ENCODE data around the gene ZCCHC2. TPM values are rescaled to one million over a fixed set of nuclear protein-coding genes. Genes with fewer than 3 reads are reported as not detected.

The ZCCHC2 gene
- total and polyA plus RNA-seq, 2 of the 4 experiments (the other 2 are of a cell fraction), result 3.2 to 3.6 TPM

DNA sequence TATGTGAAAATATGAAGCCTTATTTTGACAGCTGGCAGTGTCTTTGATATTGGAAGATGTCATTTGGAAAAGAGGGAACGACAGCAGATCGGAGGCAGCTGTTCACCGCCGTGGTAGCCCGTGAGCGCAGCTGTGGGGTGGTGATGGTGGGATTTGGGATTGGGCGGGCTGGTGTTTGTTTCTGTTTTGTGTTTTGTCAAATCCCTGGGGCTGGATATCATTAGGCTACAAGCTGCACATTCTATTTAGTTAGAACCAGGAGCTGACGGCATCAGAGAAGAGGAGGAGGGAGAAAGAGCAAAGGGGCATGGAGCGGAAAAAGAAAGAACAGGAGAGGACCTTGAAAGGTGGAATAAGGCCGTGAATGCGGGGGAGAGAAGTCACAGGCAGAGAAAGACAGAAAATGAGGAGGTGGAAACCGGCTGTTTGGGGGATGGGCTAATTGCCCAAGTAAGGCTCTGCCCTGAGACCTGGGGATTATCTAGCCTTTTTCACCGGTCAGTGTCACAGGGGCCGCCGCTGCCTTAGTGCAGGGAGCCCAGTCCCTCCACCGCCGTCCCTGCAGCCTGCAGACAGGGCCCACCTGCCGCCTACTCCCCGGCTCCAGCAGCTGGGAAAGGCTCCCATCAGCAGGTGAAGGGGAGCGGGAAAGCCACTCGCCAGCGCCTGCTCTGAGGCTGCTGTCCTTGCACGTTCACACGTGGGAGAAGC, 88.0 kb downstream of the ZCCHC2 start:
- Histone ChIP-seq H3K4me3 (ENCODE audit: insufficient read depth, low read depth, low read length) (no peak overlapping the region), H2BK20ac (ENCODE audit: low read depth, low read length) (no peak overlapping the region), H4K20me1 (ENCODE audit: insufficient read depth, low read length) (no peaks in the 10 kb centered on the region), H3K9ac (ENCODE audit: low read depth, low read length) (no peak overlapping the region), H2AK9ac (replicated peaks; ENCODE audit: low read depth, low read length, poor library complexity) (no peak overlapping the region), H2BK15ac (ENCODE audit: low read depth, low read length) (no peak overlapping the region), H3K27me3 (ENCODE audit: control insufficient read depth, insufficient read depth, low read length) (peaks cover 46% of the 10 kb centered on the region), H2AFZ (replicated peaks; ENCODE audit: low read length, poor library complexity) (peak overlapping the region; percentile 37), H3K36me3 (ENCODE audit: control insufficient read depth, insufficient read depth, low read length) (no peaks in the 10 kb centered on the region), H3K14ac (replicated peaks; ENCODE audit: low read depth, low read length) (no peak overlapping the region), H4K8ac (ENCODE audit: low read depth in 2 of 2, low read length in 2 of 2) (no peak overlapping the region), H3K4me2 (ENCODE audit: low read depth, low read length) (peak overlapping the region; percentile 25; the same call in 1 of the 2 replicates), H3K27ac (ENCODE audit: insufficient read depth, low read length) (no peak overlapping the region), H3K79me1 (ENCODE audit: low read depth in 1 of 2, low read length in 2 of 2) (no peaks in the 10 kb centered on the region), H2AK5ac (ENCODE audit: low read depth, low read length) (no peak overlapping the region), H2BK120ac (ENCODE audit: low read depth, low read length) (no peak overlapping the region), H2BK5ac (ENCODE audit: low read depth, low read length, poor library complexity, severe bottlenecking) (no peak overlapping the region), H4K91ac (ENCODE audit: insufficient read depth, low read depth, low read length) (no peak overlapping the region), H3K23ac (ENCODE audit: low read depth, low read length) (no peak overlapping the region), H3K18ac (ENCODE audit: low read depth, low read length) (no peak overlapping the region), H3K56ac (ENCODE audit: extremely low read depth, insufficient read depth, low read length) (no peak overlapping the region), H3K4me1 (ENCODE audit: control insufficient read depth, insufficient read depth, low read length) (no peaks in the 10 kb centered on the region; the same call in 1 of the 2 replicates), H3K9me1 (ENCODE audit: insufficient read depth, low read length) (no peaks in the 10 kb centered on the region), H3K4ac (ENCODE audit: low read depth, low read length) (no peak overlapping the region), H4K5ac (ENCODE audit: low read depth, low read length) (no peak overlapping the region), H3K9me3 (ENCODE audit: control insufficient read depth, insufficient read depth, low read length) (no peaks in the 10 kb centered on the region)
- dilution Hi-C loops (cut with HindIII; ENCODE audit: low sequenced_read_pairs, unreplicated experiment) (no loop called here), intact Hi-C loops (cut with micrococcal nuclease) (no loop called here), in situ Hi-C loops (cut with MboI; ENCODE audit: low sequenced_read_pairs) (no loop called here)
- no TSS peak for BruUV-seq (replicated peaks)
- ATAC-seq (ENCODE audit: low read depth), result peak; percentile 42; the same call in 1 of the 2 replicates
- ChIA-PET POLR2A (ENCODE audit: unreplicated experiment) (no interaction called here), CTCF (interaction anchor here (0.6 kb wide), 1 partner anchor 105 kb away, joined by 3 read pairs; no protein-coding TSS in a partner anchor)
- 13% methylated on average over 10 of the region's 24 CpGs; no CpG with 5 or more reads in 1 of the 2 experiments for WGBS, 2 experiments (ENCODE audit: extremely low coverage in 2 of 2, insufficient read length in 1 of 2)
- no peak for DNase-seq
- no peak for TF ChIP-seq SMC3 (IDR thresholded peaks at IDR 0.05; ENCODE audit: low read depth, low read length)
- no peak for TF ChIP-seq CHD1 (IDR thresholded peaks at IDR 0.05; ENCODE audit: low read depth, low read length)
- TF ChIP-seq RCOR1 (IDR thresholded peaks at IDR 0.05; ENCODE audit: insufficient replicate concordance, low read length), result no peak
- no peak for TF ChIP-seq CEBPB (IDR thresholded peaks at IDR 0.05; ENCODE audit: low read depth, low read length)
- no peak for TF ChIP-seq MAFK (IDR thresholded peaks at IDR 0.05; ENCODE audit: low read depth, low read length)
- TF ChIP-seq RAD21 (IDR thresholded peaks at IDR 0.05; ENCODE audit: low read length), result no peak
- no peak for TF ChIP-seq BHLHE40 (IDR thresholded peaks at IDR 0.05; ENCODE audit: low read depth, low read length)
- TF ChIP-seq NFE2L2 (IDR thresholded peaks at IDR 0.05; ENCODE audit: low read depth, low read length), result no peak
- TF ChIP-seq RFX5 (IDR thresholded peaks at IDR 0.05; ENCODE audit: low read depth, low read length), result no peak

Data from IMR-90 (cell line).